ENCODE measurements around the gene SAP30BP.

Gene SAP30BP

DNA sequence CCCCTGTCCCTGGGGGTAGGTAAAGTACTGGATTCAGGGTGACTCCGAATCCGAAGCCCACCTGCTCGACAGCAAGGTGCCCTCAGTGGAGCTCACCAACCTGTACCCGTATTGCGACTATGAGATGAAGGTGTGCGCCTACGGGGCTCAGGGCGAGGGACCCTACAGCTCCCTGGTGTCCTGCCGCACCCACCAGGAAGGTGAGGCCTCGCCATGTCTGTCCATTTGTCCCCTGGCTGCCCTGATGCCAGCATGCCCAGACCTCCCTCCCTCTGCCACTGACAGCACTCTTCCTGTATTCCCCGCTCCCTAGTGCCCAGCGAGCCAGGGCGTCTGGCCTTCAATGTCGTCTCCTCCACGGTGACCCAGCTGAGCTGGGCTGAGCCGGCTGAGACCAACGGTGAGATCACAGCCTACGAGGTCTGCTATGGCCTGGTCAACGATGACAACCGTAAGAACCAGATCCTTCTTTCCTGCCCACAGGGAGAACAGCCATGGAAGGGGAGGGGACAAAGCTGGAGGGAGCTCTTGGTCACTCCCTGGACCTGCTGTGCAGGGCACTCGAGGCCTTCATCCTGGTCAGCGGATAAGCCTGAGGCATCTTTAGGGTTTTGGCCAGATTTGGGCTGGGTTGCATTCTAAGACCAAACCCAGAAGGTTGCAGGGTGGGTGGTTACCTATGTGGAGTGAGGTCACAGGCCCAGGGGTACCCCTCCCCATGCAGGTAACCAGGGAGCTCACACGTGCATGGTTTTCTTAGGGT, 83.7 kb downstream of the SAP30BP start:
- no peaks in the 10 kb centered on the region; the same call in 1 of the 2 replicates for H3K4me1 ChIP-seq
- H3K9me3 ChIP-seq = no peaks in the 10 kb centered on the region
- TF ChIP-seq, protein P1, sequence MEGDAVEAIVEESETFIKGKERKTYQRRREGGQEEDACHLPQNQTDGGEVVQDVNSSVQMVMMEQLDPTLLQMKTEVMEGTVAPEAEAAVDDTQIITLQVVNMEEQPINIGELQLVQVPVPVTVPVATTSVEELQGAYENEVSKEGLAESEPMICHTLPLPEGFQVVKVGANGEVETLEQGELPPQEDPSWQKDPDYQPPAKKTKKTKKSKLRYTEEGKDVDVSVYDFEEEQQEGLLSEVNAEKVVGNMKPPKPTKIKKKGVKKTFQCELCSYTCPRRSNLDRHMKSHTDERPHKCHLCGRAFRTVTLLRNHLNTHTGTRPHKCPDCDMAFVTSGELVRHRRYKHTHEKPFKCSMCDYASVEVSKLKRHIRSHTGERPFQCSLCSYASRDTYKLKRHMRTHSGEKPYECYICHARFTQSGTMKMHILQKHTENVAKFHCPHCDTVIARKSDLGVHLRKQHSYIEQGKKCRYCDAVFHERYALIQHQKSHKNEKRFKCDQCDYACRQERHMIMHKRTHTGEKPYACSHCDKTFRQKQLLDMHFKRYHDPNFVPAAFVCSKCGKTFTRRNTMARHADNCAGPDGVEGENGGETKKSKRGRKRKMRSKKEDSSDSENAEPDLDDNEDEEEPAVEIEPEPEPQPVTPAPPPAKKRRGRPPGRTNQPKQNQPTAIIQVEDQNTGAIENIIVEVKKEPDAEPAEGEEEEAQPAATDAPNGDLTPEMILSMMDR (IDR thresholded peaks at IDR 0.05; ENCODE audit: low read depth, low read length) = no peak
- no peaks in the 10 kb centered on the region for H3K27me3 ChIP-seq
- no peak overlapping the region for H3K4me3 ChIP-seq (ENCODE audit: low read depth, low read length)
- H3K36me3 ChIP-seq = no peaks in the 10 kb centered on the region
- no peak for DNase-seq

DNA sequence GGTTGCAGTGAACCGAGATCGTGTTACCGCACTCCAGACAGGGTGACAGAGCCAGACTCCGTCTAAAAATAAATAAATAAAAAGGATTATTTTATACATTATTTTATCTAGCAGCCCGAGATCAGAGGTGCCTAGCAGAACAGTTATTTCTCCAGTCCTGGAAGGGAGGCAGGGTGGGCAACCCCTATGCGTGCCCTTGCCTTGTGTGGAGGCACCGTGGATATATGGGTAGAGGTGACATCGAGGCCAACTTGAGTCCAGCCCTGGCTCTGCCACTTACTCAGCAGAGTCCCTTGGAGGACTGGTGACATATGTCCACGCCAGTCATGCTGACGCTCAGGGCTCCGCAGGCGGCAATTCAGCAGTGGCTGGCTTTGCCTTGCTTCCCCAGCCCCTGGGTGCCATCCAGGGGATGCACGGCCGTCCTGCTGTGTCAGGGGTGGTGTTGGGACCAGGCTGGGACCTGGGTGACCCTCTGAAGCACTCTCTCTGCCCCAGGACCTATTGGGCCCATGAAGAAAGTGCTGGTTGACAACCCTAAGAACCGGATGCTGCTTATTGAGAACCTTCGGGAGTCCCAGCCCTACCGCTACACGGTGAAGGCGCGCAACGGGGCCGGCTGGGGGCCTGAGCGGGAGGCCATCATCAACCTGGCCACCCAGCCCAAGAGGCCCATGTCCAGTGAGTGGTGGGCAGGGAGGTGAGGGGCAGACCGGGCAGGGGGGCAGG, 84.7 kb downstream of the SAP30BP start:
- no peaks in the 10 kb centered on the region for H3K9me3 ChIP-seq
- H3K4me1 ChIP-seq = no peaks in the 10 kb centered on the region; the same call in 1 of the 2 replicates
- no peak overlapping the region for H3K4me3 ChIP-seq (ENCODE audit: low read depth, low read length)
- TF ChIP-seq, protein P1 (IDR thresholded peaks at IDR 0.05; ENCODE audit: low read depth, low read length) = no peak
- H3K27me3 ChIP-seq = no peaks in the 10 kb centered on the region
- no peaks in the 10 kb centered on the region for H3K36me3 ChIP-seq
- DNase-seq = no peak

- Histone ChIP-seq H3K27me3 (no peaks in the 10 kb centered on the region), H3K36me3 (no peaks in the 10 kb centered on the region), H3K4me1 (no peaks in the 10 kb centered on the region; the same call in 1 of the 2 replicates), H3K4me3 (ENCODE audit: low read depth, low read length) (no peak overlapping the region), H3K9me3 (no peaks in the 10 kb centered on the region)
- TF ChIP-seq, protein P1 (IDR thresholded peaks at IDR 0.05; ENCODE audit: low read depth, low read length) = no peak
- no peak for DNase-seq
Measured at GRCh38 chr17:75752405-75752709, 85.2 kb downstream of the SAP30BP start.

GRCh38 chr17:75752802-75753513, 85.8 kb downstream of the SAP30BP start:
- H3K9me3 ChIP-seq = no peaks in the 10 kb centered on the region
- H3K27me3 ChIP-seq = no peaks in the 10 kb centered on the region
- H3K4me1 ChIP-seq = no peaks in the 10 kb centered on the region; the same call in 1 of the 2 replicates
- no peak for DNase-seq
- TF ChIP-seq, protein P1 (IDR thresholded peaks at IDR 0.05; ENCODE audit: low read depth, low read length) = 0 out of 2 replicates have a peak, but pooled peaks have one; percentile 7
- H3K4me3 ChIP-seq (ENCODE audit: low read depth, low read length) = peak overlapping the region; percentile 38
- H3K36me3 ChIP-seq = no peaks in the 10 kb centered on the region

- DNase-seq = peak; percentile 83
- no peaks in the 10 kb centered on the region for H3K36me3 ChIP-seq
- H3K9me3 ChIP-seq = no peaks in the 10 kb centered on the region
- H3K27me3 ChIP-seq = no peaks in the 10 kb centered on the region
- H3K4me3 ChIP-seq (ENCODE audit: low read depth, low read length) = peak overlapping the region; percentile 38
- TF ChIP-seq, protein P1 (IDR thresholded peaks at IDR 0.05; ENCODE audit: low read depth, low read length) = peak; percentile 51
- no peaks in the 10 kb centered on the region; the same call in 1 of the 2 replicates for H3K4me1 ChIP-seq
Measured at GRCh38 chr17:75753514-75754377, 86.6 kb downstream of the SAP30BP start.

All from BE2C (cell line).